Sigmoid colon (tissue), 7 donors: ENCODE data around the gene APBB2. TPM values are rescaled to one million over a fixed set of nuclear protein-coding genes. Genes with fewer than 3 reads are reported as not detected.
"Not testable (repeated sequence)": the region's sequence is repeated elsewhere in the genome, so short reads cannot be mapped to it uniquely, and the experiment has no call there.

Experiments used
- DNase-seq: peaks from one replicate; pipeline ENCODE4 v3.0.0-alpha.2; 2019
- H3K27ac ChIP-seq, 4 donors: fragments of 200-600 bp; sonication (generic); one replicate each; pipeline ENCODE4 v1.5.1; 2016 to 2019; ENCODE audit warnings: mild to moderate bottlenecking in 1 of 4
- H3K27me3 ChIP-seq, 3 donors: fragments of 200-600 bp; sonication (generic); one replicate each; pipeline ENCODE4 v1.5.1; 2019; ENCODE audit warnings: mild to moderate bottlenecking in 1 of 3
- H3K36me3 ChIP-seq, 4 donors: fragments of 200-600 bp; sonication (generic); one replicate each; pipeline ENCODE4 v1.5.1; 2016 to 2019
- H3K4me1 ChIP-seq, 4 donors: fragments of 200-600 bp; sonication (generic); one replicate each; pipeline ENCODE4 v1.5.1; 2017 to 2019
- H3K4me3 ChIP-seq, 4 donors: fragments of 200-600 bp; sonication (generic); one replicate each; pipeline ENCODE4 v1.5.1; 2017 to 2019; ENCODE audit warnings: mild to moderate bottlenecking in 2 of 4, moderate library complexity in 1 of 4
- H3K9me3 ChIP-seq, 4 donors: fragments of 200-600 bp in 3 of 4; sonication (generic) in 3 of 4; one replicate each; pipeline versions ENCODE4 v1.5.1 to v1.6.1; 2013 to 2019
- EP300 ChIP-seq, 4 donors: sonication (generic); formaldehyde crosslinking; IDR thresholded peaks; one replicate each; pipeline ENCODE4 v1.6.1; 2017; ENCODE audit warnings: antibody characterized with exemption in 4 of 4
- POLR2A ChIP-seq, 2 donors: fragments of 450-650 bp; IDR thresholded peaks; one replicate each; pipeline ENCODE4 v1.6.1; 2016; ENCODE audit warnings: antibody characterized with exemption in 2 of 2, mild to moderate bottlenecking in 2 of 2, moderate library complexity in 2 of 2
- POLR2AphosphoS5 ChIP-seq, 4 donors: sonication (generic); formaldehyde crosslinking; IDR thresholded peaks; one replicate each; pipeline ENCODE4 v1.6.1; 2017; ENCODE audit warnings: antibody characterized with exemption in 4 of 4
- WGBS, 2 donors: extraction: QIAGEN DNeasy Blood & Tissue Kit; methylation state at CpG; one replicate each; pipeline ENCODE4 v1.1.7; 2013; 5-methylcytosine and 5-hydroxymethylcytosine counted together
- intact Hi-C: fragments of 100-400 bp; cut with DNase I; formaldehyde crosslinking; loops from one replicate; pipeline ENCODE4 v1.15.1; 2023
- polyA plus RNA-seq, 3 donors: library from polyadenylated mRNA; stranded (reverse); fragments of 200-250 nt; gene quantifications; one replicate each; pipeline ENCODE4 v1.2.3, GENCODE V29; 2013
- total RNA-seq, 4 donors: library from RNA; depleted of rRNA; stranded (reverse); fragments of >200 nt; gene quantifications; one replicate each; pipeline ENCODE4 v1.1.0, GENCODE V29; 2016
- TF ChIP-seq, protein P1 (sequence below), 4 experiments: fragments of 450-650 bp in 3 of 4; fragments of 200-600 bp in 1 of 4; IDR thresholded peaks; one replicate each; pipeline ENCODE4 v1.5.1; 2016 to 2019; ENCODE audit warnings: antibody characterized with exemption in 4 of 4, mild to moderate bottlenecking in 3 of 4, moderate library complexity in 2 of 4
- donor health status: healthy with polysubstance abuse.
- donor health status: Bipolar disorder and iron deficiency.
- donor health status: healthy.

APBB2 gene
- total and polyA plus RNA-seq, 7 donors, result 7.8 to 108 (median 69.1) TPM

DNA sequence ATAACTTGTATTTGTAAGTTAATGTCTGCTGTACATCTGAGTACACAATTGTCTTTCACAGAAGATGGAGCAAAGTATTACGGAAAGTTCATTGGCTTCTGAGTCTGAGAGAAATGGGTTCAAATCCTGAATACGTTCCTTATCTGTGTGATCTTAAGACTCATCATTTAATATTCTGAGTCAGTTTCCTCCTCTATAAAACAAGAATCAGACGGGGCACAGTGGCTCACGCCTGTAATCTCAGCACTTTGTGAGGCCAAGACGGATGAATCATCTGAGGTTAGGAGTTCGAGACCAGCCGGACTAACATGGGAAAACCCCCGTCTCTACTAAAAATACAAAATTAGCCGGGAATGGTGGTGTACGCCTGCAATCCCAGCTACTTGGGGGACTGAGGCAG is 57.8 kb downstream of the APBB2 start:
- Histone ChIP-seq H3K4me3 (no peak overlapping the region), H3K27me3 (no peaks in the 10 kb centered on the region), H3K27ac (no peak overlapping the region), H3K4me1 (peaks cover 0 to 36% (median 26%) of the 10 kb centered on the region in 4 donors), H3K9me3 (no peaks in the 10 kb centered on the region), H3K36me3 (no peaks in the 10 kb centered on the region)
- no peak for TF ChIP-seq POLR2A (IDR thresholded peaks at IDR 0.05)
- TF ChIP-seq, protein P1, sequence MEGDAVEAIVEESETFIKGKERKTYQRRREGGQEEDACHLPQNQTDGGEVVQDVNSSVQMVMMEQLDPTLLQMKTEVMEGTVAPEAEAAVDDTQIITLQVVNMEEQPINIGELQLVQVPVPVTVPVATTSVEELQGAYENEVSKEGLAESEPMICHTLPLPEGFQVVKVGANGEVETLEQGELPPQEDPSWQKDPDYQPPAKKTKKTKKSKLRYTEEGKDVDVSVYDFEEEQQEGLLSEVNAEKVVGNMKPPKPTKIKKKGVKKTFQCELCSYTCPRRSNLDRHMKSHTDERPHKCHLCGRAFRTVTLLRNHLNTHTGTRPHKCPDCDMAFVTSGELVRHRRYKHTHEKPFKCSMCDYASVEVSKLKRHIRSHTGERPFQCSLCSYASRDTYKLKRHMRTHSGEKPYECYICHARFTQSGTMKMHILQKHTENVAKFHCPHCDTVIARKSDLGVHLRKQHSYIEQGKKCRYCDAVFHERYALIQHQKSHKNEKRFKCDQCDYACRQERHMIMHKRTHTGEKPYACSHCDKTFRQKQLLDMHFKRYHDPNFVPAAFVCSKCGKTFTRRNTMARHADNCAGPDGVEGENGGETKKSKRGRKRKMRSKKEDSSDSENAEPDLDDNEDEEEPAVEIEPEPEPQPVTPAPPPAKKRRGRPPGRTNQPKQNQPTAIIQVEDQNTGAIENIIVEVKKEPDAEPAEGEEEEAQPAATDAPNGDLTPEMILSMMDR (IDR thresholded peaks at IDR 0.05), result no peak
- no peak for TF ChIP-seq POLR2AphosphoS5 (IDR thresholded peaks at IDR 0.05)
- TF ChIP-seq EP300 (IDR thresholded peaks at IDR 0.05), result no peak
- intact Hi-C loops, result no loop called here
- WGBS, 2 donors, result 75 to 86% methylated on average over 10 of the region's 10 CpGs
- DNase-seq, result no peak

DNA sequence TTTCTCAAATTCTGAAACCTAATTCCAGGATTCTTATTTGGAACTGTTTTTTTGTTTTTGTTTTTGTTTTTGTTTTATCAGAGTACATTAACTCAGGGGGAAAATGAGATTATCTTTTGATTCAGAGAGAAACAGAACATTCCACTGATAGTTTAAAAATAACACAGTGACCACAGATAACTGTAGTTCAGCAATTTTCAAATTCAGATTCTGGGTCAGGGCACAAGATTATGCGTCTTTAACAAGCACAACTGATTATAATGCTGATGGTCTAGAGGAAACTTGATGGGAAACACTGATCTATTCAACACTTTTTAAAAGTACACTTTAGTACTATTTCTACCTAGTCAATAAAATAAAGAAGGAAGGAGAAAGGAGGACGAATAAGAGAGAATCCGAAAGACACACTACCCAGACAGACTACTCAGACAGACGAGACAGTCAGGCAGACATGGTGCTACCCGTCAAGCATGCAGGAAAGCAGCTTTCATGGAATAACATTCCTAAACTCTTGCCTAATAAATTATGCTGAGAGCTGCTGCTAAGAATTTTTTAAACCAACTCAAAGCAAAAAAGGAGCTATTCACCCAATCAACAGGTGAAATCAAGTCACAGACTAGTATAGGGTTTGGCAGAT is 59.0 kb downstream of the APBB2 start:
- Histone ChIP-seq H3K9me3 (no peaks in the 10 kb centered on the region), H3K27me3 (no peaks in the 10 kb centered on the region), H3K27ac (peak overlapping the region in 2 of 4 donors; percentile 21 to 51), H3K4me3 (no peak overlapping the region), H3K4me1 (peaks cover 0 to 31% (median 21%) of the 10 kb centered on the region in 4 donors), H3K36me3 (no peaks in the 10 kb centered on the region)
- DNase-seq, result no peak
- intact Hi-C loops, result no loop called here
- TF ChIP-seq POLR2AphosphoS5 (IDR thresholded peaks at IDR 0.05) (no peak), POLR2A (IDR thresholded peaks at IDR 0.05) (no peak)
- TF ChIP-seq, protein P1 (IDR thresholded peaks at IDR 0.05), result no peak
- WGBS, 2 donors, result 86 to 91% methylated on average over 5 of the region's 5 CpGs

DNA sequence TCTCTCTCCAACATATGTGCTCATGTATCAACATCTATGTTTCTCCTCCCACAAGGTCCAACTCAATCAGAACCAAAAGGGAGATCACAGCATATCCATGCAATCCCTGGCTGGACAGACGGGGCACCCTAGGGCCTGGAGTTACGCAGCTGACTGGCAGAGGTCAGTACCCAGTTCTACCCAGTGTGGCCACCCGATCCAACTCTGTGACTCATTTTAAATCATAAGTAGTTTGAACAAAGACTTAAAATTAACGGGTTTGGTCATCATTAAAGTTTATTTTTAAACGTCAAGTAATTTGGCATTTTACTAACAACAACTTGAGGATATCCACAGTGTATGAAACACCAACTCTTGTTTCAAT is 59.5 kb downstream of the APBB2 start:
- DNase-seq, result no peak
- Histone ChIP-seq H3K4me1 (peaks cover 0 to 26% (median 17%) of the 10 kb centered on the region in 4 donors), H3K36me3 (no peaks in the 10 kb centered on the region), H3K27ac (peak overlapping the region in 1 of 4 donors; percentile 51), H3K27me3 (no peaks in the 10 kb centered on the region), H3K4me3 (no peak overlapping the region), H3K9me3 (no peaks in the 10 kb centered on the region)
- 88 to 89% methylated on average over 5 of the region's 5 CpGs for WGBS, 2 donors
- intact Hi-C loops, result no loop called here
- TF ChIP-seq POLR2A (IDR thresholded peaks at IDR 0.05) (no peak), POLR2AphosphoS5 (IDR thresholded peaks at IDR 0.05) (no peak), EP300 (IDR thresholded peaks at IDR 0.05) (no peak)
- TF ChIP-seq, protein P1 (IDR thresholded peaks at IDR 0.05), result no peak

DNA sequence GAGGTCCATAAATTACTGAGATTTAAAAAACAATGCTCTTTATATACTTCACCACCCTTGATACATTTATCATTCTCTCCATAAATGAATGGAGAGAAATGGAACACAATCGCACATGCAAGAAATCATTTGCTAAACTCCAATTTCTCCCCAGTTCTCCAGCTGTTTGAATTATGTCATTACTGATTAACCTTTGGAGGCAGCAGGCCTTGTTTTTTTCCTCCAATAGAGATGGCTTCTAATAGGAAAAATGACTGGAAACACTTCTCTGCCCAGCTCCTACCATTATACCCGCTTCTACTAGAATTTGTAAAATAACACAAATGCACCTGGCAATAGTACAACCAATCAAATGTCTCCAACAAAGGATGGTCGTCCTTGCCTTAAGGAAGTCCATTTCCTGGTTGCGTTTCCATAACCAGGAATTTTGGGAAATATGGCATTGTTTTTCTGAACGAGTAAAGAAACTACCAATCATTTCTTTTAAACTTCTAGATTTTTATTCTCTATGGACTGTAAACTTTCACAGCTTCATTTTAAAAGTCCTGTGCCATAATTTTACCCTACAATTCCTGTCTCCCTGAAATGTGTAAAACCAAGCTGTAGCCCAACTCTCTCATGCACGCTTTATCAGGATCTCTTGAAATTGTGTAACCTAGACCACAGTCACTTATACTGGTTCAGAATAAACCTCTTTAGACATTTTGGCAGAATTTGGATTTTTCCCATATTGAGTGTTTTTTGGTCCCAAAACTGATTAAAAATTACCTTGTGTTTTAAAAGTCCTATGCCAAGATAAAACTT is 60.1 kb downstream of the APBB2 start:
- WGBS, 2 donors, result 57 to 73% methylated on average over 6 of the region's 6 CpGs
- Histone ChIP-seq H3K4me3 (no peak overlapping the region), H3K27ac (no peak overlapping the region), H3K27me3 (no peaks in the 10 kb centered on the region), H3K4me1 (peaks cover 0 to 26% (median 17%) of the 10 kb centered on the region in 4 donors), H3K9me3 (no peaks in the 10 kb centered on the region), H3K36me3 (no peaks in the 10 kb centered on the region)
- no peak for DNase-seq
- no peak for TF ChIP-seq EP300 (IDR thresholded peaks at IDR 0.05)
- intact Hi-C loops, result no loop called here

DNA sequence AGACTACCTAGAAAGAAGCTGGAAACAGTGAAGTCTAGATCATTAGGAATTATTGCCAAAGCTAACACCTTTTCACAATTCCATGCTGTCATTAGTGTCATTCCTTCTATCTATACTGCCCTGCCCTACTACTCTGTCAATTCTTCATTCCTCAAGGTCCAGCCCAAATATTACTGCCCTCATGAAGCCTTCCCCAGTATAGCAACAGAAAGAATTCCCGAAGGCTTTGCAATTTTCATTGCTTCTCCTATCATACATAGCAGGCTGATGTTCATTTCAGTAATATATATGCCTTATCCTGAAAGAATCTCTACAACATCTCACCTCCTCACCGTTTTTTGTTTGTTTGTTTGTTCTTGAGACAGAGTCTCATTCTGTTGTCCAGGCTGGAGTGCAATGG is 63.9 kb downstream of the APBB2 start:
- H3K4me1 ChIP-seq, result peaks cover 0 to 45% (median 31%) of the 10 kb centered on the region in 4 donors

DNA sequence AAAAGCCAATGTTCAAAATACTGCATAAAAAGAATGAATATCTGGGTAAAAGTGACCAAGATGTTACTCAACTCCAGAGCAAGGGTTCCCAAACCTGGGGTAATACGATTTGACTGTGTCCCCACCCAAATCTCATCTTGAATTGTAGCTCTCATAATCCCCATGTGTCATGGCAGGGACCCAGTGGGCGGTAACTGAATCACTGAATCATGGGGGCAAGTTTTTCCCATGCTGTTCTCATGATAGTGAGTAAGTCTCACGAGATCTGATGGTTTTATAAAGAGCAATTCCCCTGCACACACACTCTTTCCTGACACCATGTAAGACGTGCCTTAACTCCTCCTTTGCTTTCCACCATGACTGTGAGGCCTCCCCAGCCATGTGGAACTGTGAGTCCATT is 64.8 kb downstream of the APBB2 start:
- WGBS, 2 donors, result 87 to 93% methylated on average over 4 of the region's 4 CpGs
- H3K27me3 ChIP-seq, DNase-seq, H3K36me3 ChIP-seq, H3K9me3 ChIP-seq, H3K4me3 ChIP-seq, H3K27ac ChIP-seq: not testable (repeated sequence)
- intact Hi-C loops, result loop anchor here (10.0 kb wide), 1 partner anchor 165 kb away; no protein-coding TSS in a partner anchor
- H3K4me1 ChIP-seq, result peaks cover 0 to 45% (median 32%) of the 10 kb centered on the region in 4 donors

More for the DNA sequence above, 63.9 kb downstream of the APBB2 start:
- Histone ChIP-seq H3K36me3 (no peaks in the 10 kb centered on the region), H3K9me3 (no peaks in the 10 kb centered on the region), H3K27ac (no peak overlapping the region), H3K27me3 (no peaks in the 10 kb centered on the region), H3K4me3 (no peak overlapping the region)
- intact Hi-C loops, result no loop called here
- TF ChIP-seq POLR2A (IDR thresholded peaks at IDR 0.05), result no peak
- TF ChIP-seq EP300 (IDR thresholded peaks at IDR 0.05), result no peak
- TF ChIP-seq, protein P1 (IDR thresholded peaks at IDR 0.05), result no peak
- TF ChIP-seq POLR2AphosphoS5 (IDR thresholded peaks at IDR 0.05), result no peak
- 73 to 83% methylated on average over 2 of the region's 2 CpGs for WGBS, 2 donors
- DNase-seq, result no peak
